PC-9 (cell line): ENCODE results near the gene AKR1A1. TPM values are rescaled to one million over a fixed set of nuclear protein-coding genes. Genes with fewer than 3 reads are reported as not detected.

Experiments
- BruUV-seq: library from RNA; stranded (reverse); fragments of 400-500 nt; replicated peaks from 2 replicates; lab custom pipeline; 2021; lab: Mats Ljungman, UMichigan
- CTCF ChIA-PET: fragments of 300-600 bp; sonication (Branson Sonifier 250); formaldehyde crosslinking; loops from one replicate; lab custom pipeline; 2022; ENCODE audit warnings: antibody characterized with exemption; lab: Charles Lee
- POLR2A ChIA-PET: fragments of 300-600 bp; sonication (Branson Sonifier 250); formaldehyde crosslinking; loops from one replicate; lab custom pipeline; 2022; ENCODE audit warnings: antibody characterized with exemption; ENCODE audit not compliant: unreplicated experiment; lab: Charles Lee
- DNase-seq, 2 experiments: peaks; one replicate each; pipeline versions ENCODE4 v3.0.0 to v3.0.0-alpha.2; 2015 to 2022; ENCODE audit warnings: mixed read lengths in 1 of 2
- H2AFZ ChIP-seq: fragments of 200-600 bp; sonication (generic); 2 replicates; pipeline ENCODE4 v1.8.1; 2017; ENCODE audit warnings: antibody characterized with exemption
- H3F3A ChIP-seq: fragments of 200-600 bp; sonication (generic); 2 replicates; pipeline ENCODE4 v1.8.1; 2017; ENCODE audit warnings: antibody characterized with exemption, mild to moderate bottlenecking, low read depth; ENCODE audit not compliant: insufficient read depth
- H3K27ac ChIP-seq: fragments of 200-600 bp; sonication (generic); 2 replicates; pipeline ENCODE4 v1.6.1; 2016; ENCODE audit warnings: mixed run types
- H3K27me3 ChIP-seq: fragments of 200-600 bp; sonication (generic); 2 replicates; pipeline ENCODE4 v1.6.1; 2016; ENCODE audit warnings: low read depth, mixed run types; ENCODE audit not compliant: insufficient read depth
- H3K36me3 ChIP-seq: fragments of 200-600 bp; sonication (generic); 2 replicates; pipeline ENCODE4 v1.6.1; 2016; ENCODE audit warnings: low read depth, mixed run types
- H3K4me1 ChIP-seq: fragments of 200-600 bp; sonication (generic); replicated peaks from 2 replicates; pipeline ENCODE4 v1.6.1; 2016; ENCODE audit warnings: mixed run types; ENCODE audit not compliant: insufficient read depth
- H3K4me2 ChIP-seq: fragments of 200-600 bp; sonication (generic); 2 replicates; pipeline ENCODE4 v1.6.1; 2017; ENCODE audit warnings: mixed run types
- H3K4me3 ChIP-seq: fragments of 200-600 bp; sonication (generic); 2 replicates; pipeline ENCODE4 v1.6.1; 2016; ENCODE audit warnings: mixed run types
- H3K79me2 ChIP-seq: fragments of 200-600 bp; sonication (generic); 2 replicates; pipeline ENCODE4 v1.6.1; 2017; ENCODE audit warnings: low read depth, mixed run types
- H3K9me2 ChIP-seq: fragments of 200-600 bp; sonication (generic); 2 replicates; pipeline ENCODE4 v1.8.1; 2017; ENCODE audit warnings: mild to moderate bottlenecking; ENCODE audit not compliant: insufficient read depth
- H3K9me3 ChIP-seq: fragments of 200-600 bp; sonication (generic); 2 replicates; pipeline ENCODE4 v1.8.1; 2016; ENCODE audit warnings: low read depth; ENCODE audit not compliant: insufficient read depth
- H4K20me1 ChIP-seq: fragments of 200-600 bp; sonication (generic); 2 replicates; pipeline ENCODE4 v1.8.1; 2017; ENCODE audit not compliant: insufficient read depth
- CTCF ChIP-seq: fragments of 200-600 bp; sonication (generic); conservative IDR thresholded peaks from 2 replicates; pipeline ENCODE4 v1.6.1; 2017; ENCODE audit warnings: mixed run types, antibody characterized with exemption, mild to moderate bottlenecking, moderate library complexity
- EZH2 ChIP-seq: fragments of 200-600 bp; sonication (generic); IDR thresholded peaks from 2 replicates; pipeline ENCODE4 v1.8.0; 2017; ENCODE audit warnings: antibody characterized with exemption, low read depth
- intact Hi-C: fragments of 100-400 bp; cut with micrococcal nuclease; formaldehyde crosslinking; loops from one replicate; pipeline ENCODE4 v1.10.0; 2022; ENCODE audit not compliant: unreplicated experiment
- total RNA-seq: library from RNA; stranded (reverse); gene quantifications from 2 replicates; pipeline ENCODE4 v1.2.3, GENCODE V29; 2021

AKR1A1 gene
- total RNA-seq, 1 experiment from 2014 or later: 202 TPM

GRCh38 chr1:45617618-45618017, 67.0 kb downstream of the AKR1A1 start:
- BruUV-seq: no TSS peak
- Histone ChIP-seq H3K4me3 (no peak overlapping the region), H3K36me3 (peaks cover 35% of the 10 kb centered on the region), H3K4me1 (no peaks in the 10 kb centered on the region), H3K9me3 (no peaks in the 10 kb centered on the region), H2AFZ (no peak overlapping the region), H3K27ac (no peak overlapping the region), H3K27me3 (no peaks in the 10 kb centered on the region), H3K79me2 (no peaks in the 10 kb centered on the region), H3K9me2 (no peaks in the 10 kb centered on the region), H4K20me1 (no peaks in the 10 kb centered on the region), H3F3A (peaks cover 61% of the 10 kb centered on the region), H3K4me2 (no peak overlapping the region)
- CTCF ChIA-PET: no interaction called here
- POLR2A ChIA-PET: no interaction called here
- intact Hi-C loops: no loop called here
- TF ChIP-seq CTCF (no peak), EZH2 (no peak)
- no peak for DNase-seq

- Histone ChIP-seq H3K9me2 (no peaks in the 10 kb centered on the region), H3K4me2 (no peak overlapping the region), H3K4me3 (no peak overlapping the region), H3K36me3 (peaks cover 28% of the 10 kb centered on the region), H3F3A (peaks cover 63% of the 10 kb centered on the region), H3K9me3 (no peaks in the 10 kb centered on the region), H4K20me1 (no peaks in the 10 kb centered on the region), H3K79me2 (no peaks in the 10 kb centered on the region), H3K27ac (no peak overlapping the region), H3K27me3 (no peaks in the 10 kb centered on the region), H3K4me1 (no peaks in the 10 kb centered on the region), H2AFZ (no peak overlapping the region)
- no peak for DNase-seq
- TF ChIP-seq EZH2: no peak
- TF ChIP-seq CTCF: no peak
- BruUV-seq: no TSS peak
- POLR2A ChIA-PET: no interaction called here
- intact Hi-C loops: no loop called here
- CTCF ChIA-PET: no interaction called here
These were observed 68.7 kb downstream of the AKR1A1 start for GRCh38 chr1:45619149-45619921.

Other genes starting within 250 kb of the AKR1A1 start
- 10.4 and 12.7 TPM in 2 replicates for gene HPDL, start 223.9 kb upstream of the AKR1A1 start, total RNA-seq
- 14.5 and 20.4 TPM in 2 replicates for gene TOE1, start 210.7 kb upstream of the AKR1A1 start, total RNA-seq
- 52.4 and 53.2 TPM in 2 replicates for gene MUTYH, start 210.4 kb upstream of the AKR1A1 start, total RNA-seq
- gene TESK2, start 59.7 kb upstream of the AKR1A1 start, total RNA-seq: 13.8 and 17.5 TPM in 2 replicates
- gene CCDC163, start 50.8 kb upstream of the AKR1A1 start, total RNA-seq: 4.2 and 4.4 TPM in 2 replicates
- gene MMACHC, start 50.5 kb upstream of the AKR1A1 start, total RNA-seq: 3.0 and 7.3 TPM in 2 replicates
- 1,455 and 1,838 TPM in 2 replicates for gene PRDX1, start 28.9 kb upstream of the AKR1A1 start, total RNA-seq
- 211 and 221 TPM in 2 replicates for gene NASP, start 33.2 kb downstream of the AKR1A1 start, total RNA-seq
- gene CCDC17, start 73.2 kb downstream of the AKR1A1 start, total RNA-seq: 5.6 and 6.6 TPM in 2 replicates
- gene GPBP1L1, start 135.7 kb downstream of the AKR1A1 start, total RNA-seq: 124 and 138 TPM in 2 replicates
- 25.5 and 49.4 TPM in 2 replicates for gene TMEM69, start 137.4 kb downstream of the AKR1A1 start, total RNA-seq
- gene IPP, start 199.8 kb downstream of the AKR1A1 start, total RNA-seq: 25.2 and 25.4 TPM in 2 replicates